T-helper 17 cell (primary cell): ENCODE results near the gene CNTNAP4. TPM values are rescaled to one million over a fixed set of nuclear protein-coding genes. Genes with fewer than 3 reads are reported as not detected.

Experiments
- ATAC-seq: fragments of 150-1000 bp; cut with Tn5 transposase; 2 replicates; pipeline ENCODE4 v1.10.0; 2021; ENCODE audit warnings: mild to moderate bottlenecking, moderate library complexity
- DNase-seq, 3 donors: peaks; one replicate each; pipeline versions ENCODE4 v3.0.0 to v3.0.0-alpha.2; 2020 to 2021
- H3K9me3 ChIP-seq: one replicate; pipeline ENCODE4 v1.7.0; 2013; ENCODE audit warnings: low read length, mild to moderate bottlenecking; ENCODE audit not compliant: control insufficient read depth, poor library complexity, severe bottlenecking
- H3K27ac Mint-ChIP-seq: one replicate; pipeline ENCODE4 v1.8.0; 2022; ENCODE audit warnings: mild to moderate bottlenecking, moderate library complexity, mixed read lengths
- H3K27me3 Mint-ChIP-seq: one replicate; pipeline ENCODE4 v1.8.0; 2022; ENCODE audit warnings: mixed read lengths
- H3K36me3 Mint-ChIP-seq: one replicate; pipeline ENCODE4 v1.8.0; 2022; ENCODE audit warnings: low read depth, mixed read lengths
- H3K4me1 Mint-ChIP-seq: one replicate; pipeline ENCODE4 v1.8.0; 2022; ENCODE audit warnings: mild to moderate bottlenecking, mixed read lengths
- H3K4me3 Mint-ChIP-seq: one replicate; pipeline ENCODE4 v1.8.0; 2022; ENCODE audit warnings: mild to moderate bottlenecking, moderate library complexity, mixed read lengths
- total RNA-seq, 4 donors: library from RNA in 2 of 4; stranded (reverse) in 2 of 4; gene quantifications; one replicate each; pipeline ENCODE4 v1.2.3 and lab custom pipeline; 2022 to 2026

CNTNAP4 gene
- total RNA-seq, 2 donors from 2014 or later: not detected

DNA sequence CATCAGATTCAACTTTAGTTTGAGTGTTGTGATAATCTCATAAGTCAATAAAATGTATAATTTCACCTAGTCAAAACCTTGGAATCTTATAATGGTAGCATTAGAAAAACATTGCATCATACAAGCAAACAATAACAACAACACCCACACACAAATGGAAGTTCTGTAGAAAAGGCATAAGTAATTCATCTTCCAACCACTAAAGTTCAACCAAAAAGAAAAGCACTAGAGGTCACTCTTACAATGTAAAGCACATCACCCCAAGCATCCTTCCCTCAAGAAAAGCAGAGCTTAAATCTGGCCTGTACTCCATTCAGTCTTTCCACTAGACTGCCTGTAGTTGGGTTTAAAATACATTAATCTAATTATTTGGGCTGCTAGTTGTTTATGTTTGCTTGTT lies 1.8 kb downstream of the CNTNAP4 start:
- ATAC-seq (no peak), DNase-seq (no peak)
- H3K4me3 Mint-ChIP-seq: no peak overlapping the region
- peaks cover 3% of the 10 kb centered on the region for H3K9me3 ChIP-seq
- H3K27me3 Mint-ChIP-seq: no peaks in the 10 kb centered on the region
- H3K36me3 Mint-ChIP-seq: no peaks in the 10 kb centered on the region
- H3K27ac Mint-ChIP-seq: no peak overlapping the region
- no peaks in the 10 kb centered on the region for H3K4me1 Mint-ChIP-seq

DNA sequence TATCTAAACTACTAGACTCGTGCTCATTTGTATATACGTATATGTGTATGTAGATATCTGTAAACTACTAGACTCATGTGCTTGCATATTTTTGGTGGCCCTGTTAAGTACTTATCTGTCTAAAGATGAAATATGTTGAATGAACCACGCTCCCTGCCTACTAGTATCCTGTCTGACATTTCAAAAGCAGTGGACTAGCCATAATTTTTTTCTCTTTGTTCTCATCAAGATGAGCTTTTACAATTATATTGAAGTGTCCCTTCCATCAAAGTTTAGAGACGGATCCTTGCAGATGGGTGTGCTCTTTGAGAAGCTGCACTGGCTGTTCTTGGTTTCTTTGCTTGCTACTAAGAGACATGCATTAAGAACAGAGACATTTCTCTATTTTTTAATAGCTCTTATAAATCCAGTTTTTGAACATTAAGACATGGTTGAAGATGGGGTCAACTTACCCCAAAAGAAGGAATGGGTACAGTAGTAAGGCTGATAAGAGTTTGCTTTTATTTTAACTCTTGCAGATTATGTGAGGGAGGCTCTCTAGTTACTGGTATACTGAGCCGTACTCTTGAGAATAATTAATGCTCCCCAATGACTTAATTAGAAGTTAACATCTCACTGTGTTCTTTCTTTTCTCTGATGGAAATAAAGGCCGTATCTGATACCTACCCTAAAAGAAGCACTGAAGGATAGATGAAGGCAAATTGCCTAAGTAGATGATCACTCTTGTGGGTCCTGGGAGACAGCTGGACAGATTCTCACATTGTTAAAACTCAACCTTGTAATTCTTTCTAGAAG lies 3.4 kb downstream of the CNTNAP4 start:
- Mint-ChIP-seq H3K27me3 (no peaks in the 10 kb centered on the region), H3K4me1 (no peaks in the 10 kb centered on the region)

DNA sequence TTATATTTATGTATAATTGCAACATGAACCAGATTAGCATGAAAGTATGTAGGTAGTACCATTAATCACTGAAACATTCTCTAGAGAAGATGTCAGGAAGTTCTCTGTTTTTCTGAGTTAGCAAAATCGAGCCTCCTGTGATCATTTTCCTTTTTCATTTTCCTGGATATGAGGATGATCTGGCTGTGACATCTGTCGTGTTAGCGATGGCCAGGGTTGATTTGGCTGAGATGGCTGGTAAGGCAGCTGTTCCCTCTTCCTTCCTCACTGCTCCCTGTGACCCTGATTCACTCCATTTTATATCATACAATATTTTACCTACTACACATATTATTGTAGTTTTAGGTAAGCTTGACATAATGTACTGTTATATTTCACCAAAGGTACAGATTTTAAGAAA lies 10.3 kb downstream of the CNTNAP4 start:
- Mint-ChIP-seq H3K36me3 (no peaks in the 10 kb centered on the region), H3K27ac (no peak overlapping the region), H3K27me3 (no peaks in the 10 kb centered on the region), H3K4me3 (no peak overlapping the region), H3K4me1 (no peaks in the 10 kb centered on the region)
- no peaks in the 10 kb centered on the region for H3K9me3 ChIP-seq
- no peak for ATAC-seq
- no peak for DNase-seq

More for the DNA sequence above, 3.4 kb downstream of the CNTNAP4 start:
- DNase-seq: no peak
- Mint-ChIP-seq H3K4me3 (no peak overlapping the region), H3K36me3 (no peaks in the 10 kb centered on the region), H3K27ac (no peak overlapping the region)
- peaks cover 3% of the 10 kb centered on the region for H3K9me3 ChIP-seq
- ATAC-seq: no peak

DNA sequence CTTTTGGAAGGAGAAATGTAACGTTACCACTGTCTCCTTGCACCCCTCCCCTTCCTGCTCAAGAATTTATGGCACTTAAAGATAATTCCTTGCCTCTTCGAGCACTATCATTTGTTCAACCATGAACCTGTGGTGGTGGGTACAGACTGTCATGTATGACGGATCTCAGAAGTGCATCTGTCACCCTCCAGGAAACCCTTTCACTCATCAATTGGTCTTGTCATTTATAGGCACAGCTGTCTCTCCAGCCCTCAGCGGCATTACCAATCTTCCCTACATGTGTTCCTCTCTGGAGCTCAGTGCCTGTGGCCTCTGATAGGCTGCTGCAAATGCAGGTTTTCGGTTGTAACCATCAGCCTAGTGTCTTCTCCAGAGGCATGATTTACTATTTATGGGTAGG lies 15.0 kb downstream of the CNTNAP4 start:
- H3K4me1 Mint-ChIP-seq: no peaks in the 10 kb centered on the region
- ATAC-seq (no peak), DNase-seq (no peak)
- no peak overlapping the region for H3K4me3 Mint-ChIP-seq
- no peaks in the 10 kb centered on the region for H3K9me3 ChIP-seq
- no peaks in the 10 kb centered on the region for H3K36me3 Mint-ChIP-seq
- no peak overlapping the region for H3K27ac Mint-ChIP-seq
- no peaks in the 10 kb centered on the region for H3K27me3 Mint-ChIP-seq

DNA sequence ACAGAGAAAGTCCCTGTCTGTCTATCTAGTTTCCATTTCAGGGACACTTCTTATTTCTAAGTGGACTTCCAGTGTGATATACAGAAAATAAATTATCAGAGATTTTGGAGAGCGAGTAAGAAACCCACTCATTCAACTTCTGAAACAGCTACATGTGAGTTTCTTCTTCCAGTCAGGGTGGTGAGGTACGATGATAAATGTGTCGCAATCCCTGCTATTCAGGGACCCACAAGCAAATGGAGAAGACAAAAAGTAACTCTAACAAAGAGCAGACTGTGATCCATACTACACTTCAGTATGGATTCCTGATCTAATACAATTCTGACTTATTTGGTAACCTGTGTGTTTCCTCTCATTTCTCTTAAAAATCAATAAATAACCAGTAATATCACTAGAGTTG lies 16.8 kb downstream of the CNTNAP4 start:
- H3K9me3 ChIP-seq: no peaks in the 10 kb centered on the region
- Mint-ChIP-seq H3K27me3 (no peaks in the 10 kb centered on the region), H3K4me1 (no peaks in the 10 kb centered on the region), H3K36me3 (no peaks in the 10 kb centered on the region), H3K27ac (no peak overlapping the region), H3K4me3 (no peak overlapping the region)
- ATAC-seq: no peak
- no peak for DNase-seq

DNA sequence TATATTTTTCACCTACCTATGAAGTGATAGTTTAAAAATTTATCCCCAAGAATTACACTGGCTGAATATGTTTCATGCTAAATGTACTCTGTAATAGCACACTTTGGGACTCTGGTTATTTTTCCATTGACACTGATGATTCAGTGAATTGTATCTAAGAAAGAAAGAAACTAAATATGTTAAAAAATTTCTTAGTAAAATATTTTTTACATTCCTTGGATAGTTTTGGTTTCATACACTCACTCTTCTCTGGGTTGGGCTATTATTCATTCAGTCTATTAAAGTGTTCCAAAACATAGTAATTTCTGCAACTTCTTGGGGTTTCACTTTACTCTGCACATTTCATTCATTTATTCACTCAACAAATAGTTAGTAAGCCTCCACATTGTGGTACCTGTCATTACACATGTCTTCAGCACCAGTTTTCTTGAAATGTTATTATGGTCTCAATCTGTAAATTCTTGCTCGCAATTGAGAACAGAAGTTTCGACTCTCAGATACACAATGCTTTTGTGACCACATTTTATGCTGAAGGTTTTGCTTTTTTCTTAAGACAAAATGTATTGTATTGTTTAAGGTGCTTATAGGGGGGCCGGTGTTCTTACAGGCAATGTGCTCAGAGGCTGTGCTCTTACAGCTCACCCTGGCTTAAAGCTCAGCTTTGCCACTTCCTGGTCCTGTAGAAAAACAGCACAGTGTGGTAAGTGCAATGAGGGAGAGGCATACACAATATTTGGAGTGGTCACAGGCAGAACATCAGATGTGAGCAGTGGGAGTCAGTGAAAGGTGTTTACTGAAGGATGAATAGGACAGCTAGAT lies 17.4 kb downstream of the CNTNAP4 start:
- Mint-ChIP-seq H3K27ac (no peak overlapping the region), H3K4me1 (no peaks in the 10 kb centered on the region), H3K36me3 (no peaks in the 10 kb centered on the region), H3K4me3 (no peak overlapping the region), H3K27me3 (no peaks in the 10 kb centered on the region)
- ATAC-seq (no peak), DNase-seq (no peak)
- H3K9me3 ChIP-seq: no peaks in the 10 kb centered on the region

DNA sequence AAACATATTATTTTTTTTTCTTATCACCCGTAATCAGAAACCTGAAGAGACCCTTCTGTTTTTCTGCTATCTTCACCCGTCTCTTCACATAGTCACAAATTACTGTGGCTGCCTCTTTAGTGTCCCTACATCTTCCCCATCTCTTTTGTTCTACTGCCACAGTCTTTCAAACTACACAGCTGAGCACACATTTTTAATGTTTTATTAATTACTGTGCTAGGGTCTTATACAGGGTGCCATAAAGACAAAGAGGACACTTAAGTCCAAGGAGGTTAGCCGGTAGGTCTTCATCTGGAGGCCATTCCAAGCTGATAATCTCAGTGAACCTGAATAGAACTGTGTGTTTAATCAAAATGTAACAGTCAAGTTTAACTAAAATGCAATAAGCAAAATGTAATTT lies 20.7 kb downstream of the CNTNAP4 start:
- no peaks in the 10 kb centered on the region for H3K9me3 ChIP-seq
- no peak for DNase-seq
- Mint-ChIP-seq H3K27me3 (no peaks in the 10 kb centered on the region), H3K36me3 (no peaks in the 10 kb centered on the region), H3K4me3 (no peak overlapping the region), H3K4me1 (no peaks in the 10 kb centered on the region), H3K27ac (no peak overlapping the region)
- no peak for ATAC-seq

DNA sequence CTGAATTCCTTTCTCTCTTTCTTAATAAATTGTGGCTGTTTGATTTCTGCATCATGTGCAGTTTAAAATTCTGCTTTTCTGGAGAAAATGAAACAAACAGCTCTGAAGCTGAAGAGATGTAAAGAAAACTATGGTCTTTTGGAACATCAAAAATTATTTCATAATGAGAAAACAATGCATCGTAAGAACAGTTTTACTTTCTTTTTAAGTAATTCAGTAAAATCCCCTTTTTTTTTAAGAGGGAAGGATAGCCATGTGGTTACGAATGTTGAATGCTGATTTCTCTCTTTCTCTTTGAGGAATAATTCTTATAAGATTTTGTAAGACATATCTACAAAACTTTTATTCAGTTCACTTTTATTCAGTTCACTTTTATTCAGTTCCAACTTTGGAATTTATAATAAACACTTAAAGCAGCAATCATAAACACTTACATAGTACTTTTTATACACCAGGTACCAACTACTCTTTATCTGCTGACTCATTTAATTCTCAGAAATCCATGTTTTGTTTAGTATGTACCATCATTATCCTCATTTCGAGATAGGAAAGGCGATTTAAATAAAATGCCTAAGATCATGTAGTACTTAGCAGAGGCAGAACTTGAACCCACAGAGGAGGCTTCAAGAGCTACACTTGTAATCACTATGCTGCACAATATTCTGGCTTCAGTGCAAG lies 26.6 kb downstream of the CNTNAP4 start:
- no peaks in the 10 kb centered on the region for H3K27me3 Mint-ChIP-seq
- no peaks in the 10 kb centered on the region for H3K36me3 Mint-ChIP-seq
- ATAC-seq: no peak
- H3K4me3 Mint-ChIP-seq: no peak overlapping the region
- no peaks in the 10 kb centered on the region for H3K4me1 Mint-ChIP-seq
- DNase-seq: no peak
- no peak overlapping the region for H3K27ac Mint-ChIP-seq
- no peaks in the 10 kb centered on the region for H3K9me3 ChIP-seq

DNA sequence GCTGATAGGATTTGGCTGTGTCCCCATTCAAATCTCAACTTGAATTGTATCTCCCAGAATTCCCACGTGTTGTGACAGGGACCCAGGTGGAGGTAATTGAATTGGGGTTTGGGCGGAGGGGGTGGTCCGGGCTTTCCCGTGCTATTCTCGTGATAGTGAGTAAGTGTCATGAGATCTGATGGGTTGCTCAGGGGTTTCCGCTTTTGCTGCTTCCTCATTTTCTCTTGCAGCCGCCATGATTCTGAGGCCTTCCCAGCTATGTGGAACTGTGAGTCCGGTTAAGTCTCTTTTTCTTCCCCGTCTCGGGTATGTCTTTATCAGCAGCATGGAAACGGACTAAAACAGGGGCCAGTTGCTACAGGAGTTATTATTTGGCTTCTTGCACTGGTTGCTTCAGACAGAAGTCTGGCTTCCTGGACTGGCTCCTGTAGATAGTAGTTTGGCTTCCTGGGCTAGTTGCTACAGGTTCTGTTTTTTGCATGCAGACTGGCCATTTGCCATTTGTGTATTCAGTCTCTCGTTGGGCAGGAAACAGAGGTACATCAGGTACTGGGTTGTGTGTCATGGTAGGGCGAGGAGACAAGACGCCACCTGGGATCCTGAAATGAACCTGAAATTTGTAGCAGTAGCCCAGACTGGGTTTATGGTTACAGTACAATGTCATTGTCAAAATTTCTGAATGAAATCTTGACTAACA lies 32.6 kb downstream of the CNTNAP4 start:
- H3K9me3 ChIP-seq: no peaks in the 10 kb centered on the region
- Mint-ChIP-seq H3K27ac (no peak overlapping the region), H3K27me3 (no peaks in the 10 kb centered on the region), H3K4me3 (no peak overlapping the region), H3K36me3 (no peaks in the 10 kb centered on the region), H3K4me1 (no peaks in the 10 kb centered on the region)
- ATAC-seq: no peak
- no peak for DNase-seq

DNA sequence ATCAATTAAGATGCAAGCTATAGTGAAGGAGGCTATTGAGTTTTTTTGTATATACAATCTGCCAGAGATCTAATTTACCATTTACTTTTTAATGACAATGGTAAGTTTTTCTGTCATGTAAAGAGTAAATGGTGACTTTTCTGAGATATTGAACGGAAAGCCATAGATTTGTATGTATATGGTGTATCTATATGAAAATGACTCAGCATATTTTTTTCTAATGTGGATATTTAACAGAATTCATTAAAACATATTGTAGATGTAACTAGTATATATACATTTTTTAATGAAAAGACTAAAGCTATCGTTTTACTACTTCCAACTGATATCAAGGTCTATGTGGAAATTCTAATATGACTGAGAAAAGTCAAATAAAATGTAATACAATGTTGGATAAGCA lies 34.1 kb downstream of the CNTNAP4 start:
- Mint-ChIP-seq H3K27me3 (no peaks in the 10 kb centered on the region), H3K36me3 (no peaks in the 10 kb centered on the region), H3K4me3 (no peak overlapping the region), H3K27ac (no peak overlapping the region), H3K4me1 (no peaks in the 10 kb centered on the region)
- ATAC-seq (no peak), DNase-seq (no peak)
- H3K9me3 ChIP-seq: no peaks in the 10 kb centered on the region

DNA sequence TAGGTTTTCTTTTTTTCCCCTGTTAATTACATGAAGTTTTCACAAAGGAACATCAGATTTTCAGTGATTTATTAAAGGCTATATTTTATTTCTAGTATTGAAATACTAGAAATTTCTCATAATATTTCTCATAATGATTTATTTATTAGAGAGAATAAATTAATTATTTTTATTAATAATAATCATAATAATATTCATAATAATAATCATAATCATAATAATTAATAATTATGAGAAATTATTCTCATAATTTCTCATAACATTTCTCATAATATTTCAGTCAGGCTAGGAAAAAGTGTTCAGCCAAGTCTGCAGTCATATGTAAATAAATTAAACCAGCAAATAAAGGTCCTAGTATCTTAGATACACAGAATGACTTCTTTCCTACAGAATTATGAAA lies 41.4 kb downstream of the CNTNAP4 start:
- no peaks in the 10 kb centered on the region for H3K36me3 Mint-ChIP-seq
- no peaks in the 10 kb centered on the region for H3K4me1 Mint-ChIP-seq
- no peak overlapping the region for H3K27ac Mint-ChIP-seq
- no peaks in the 10 kb centered on the region for H3K9me3 ChIP-seq
- no peaks in the 10 kb centered on the region for H3K27me3 Mint-ChIP-seq
- ATAC-seq (no peak), DNase-seq (no peak)
- no peak overlapping the region for H3K4me3 Mint-ChIP-seq

DNA sequence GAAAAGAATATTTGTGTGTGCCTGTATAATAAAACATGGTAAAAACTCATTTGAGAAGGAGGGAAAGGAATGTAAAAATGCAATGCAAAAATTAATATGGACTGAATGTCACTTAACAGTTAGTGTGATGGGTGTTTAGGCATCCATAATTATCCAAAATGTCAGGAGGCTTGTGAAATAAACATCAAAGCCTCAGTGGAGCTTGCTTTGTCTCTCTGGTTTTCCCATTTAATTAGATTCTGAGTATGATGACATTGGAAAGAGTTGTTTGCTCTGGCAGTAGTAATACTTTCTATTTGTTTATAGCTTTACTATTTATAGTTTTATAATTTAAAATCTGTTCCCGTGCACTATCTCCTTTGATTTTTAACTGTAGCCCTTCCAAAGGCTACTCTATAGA lies 51.9 kb downstream of the CNTNAP4 start:
- H3K9me3 ChIP-seq: no peaks in the 10 kb centered on the region
- H3K27ac Mint-ChIP-seq: no peak overlapping the region
- H3K4me1 Mint-ChIP-seq: no peaks in the 10 kb centered on the region
- no peaks in the 10 kb centered on the region for H3K27me3 Mint-ChIP-seq
- DNase-seq (no peak), ATAC-seq (no peak)
- no peaks in the 10 kb centered on the region for H3K36me3 Mint-ChIP-seq
- no peak overlapping the region for H3K4me3 Mint-ChIP-seq
